MM.1S (cell line): ENCODE data around the gene DCP2.

ENCODE experiments used
- DNase-seq: peaks from one replicate; pipeline ENCODE4 v3.0.0-alpha.2; 2015
- H2AFZ ChIP-seq: fragments of 300-600 bp; sonication (generic); 2 replicates; pipeline ENCODE4 v1.6.0; 2016; ENCODE audit warnings: antibody characterized with exemption, low read length
- H3F3A ChIP-seq: fragments of 300-600 bp; sonication (generic); 2 replicates; pipeline ENCODE4 v1.6.1; 2016; ENCODE audit warnings: mild to moderate bottlenecking, antibody characterized with exemption, low read length, moderate library complexity, mixed read lengths; ENCODE audit not compliant: insufficient read depth
- H3K27ac ChIP-seq: fragments of 300-600 bp; sonication (generic); 2 replicates; pipeline ENCODE4 v1.5.1; 2016; ENCODE audit warnings: mild to moderate bottlenecking, low read length
- H3K27me3 ChIP-seq: fragments of 300-600 bp; sonication (generic); replicated peaks from 2 replicates; pipeline ENCODE4 v1.6.0; 2016; ENCODE audit warnings: low read length; ENCODE audit not compliant: insufficient read depth
- H3K36me3 ChIP-seq: fragments of 300-600 bp; sonication (generic); replicated peaks from 2 replicates; pipeline ENCODE4 v1.6.1; 2016; ENCODE audit warnings: mild to moderate bottlenecking, low read length, mixed read lengths; ENCODE audit not compliant: insufficient read depth
- H3K4me1 ChIP-seq: fragments of 300-600 bp; sonication (generic); 2 replicates; pipeline ENCODE4 v1.6.1; 2016; ENCODE audit warnings: low read length, mixed read lengths
- H3K4me2 ChIP-seq: fragments of 300-600 bp; sonication (generic); 2 replicates; pipeline ENCODE4 v1.6.0; 2016; ENCODE audit warnings: low read depth, low read length
- H3K4me3 ChIP-seq: fragments of 300-600 bp; sonication (generic); 2 replicates; pipeline ENCODE4 v1.5.1; 2016; ENCODE audit warnings: low read length, mixed read lengths
- H3K79me2 ChIP-seq: fragments of 300-600 bp; sonication (generic); 2 replicates; pipeline ENCODE4 v1.6.1; 2016; ENCODE audit warnings: mixed run types, low read length, mixed read lengths
- H3K9ac ChIP-seq: fragments of 300-600 bp; sonication (generic); 2 replicates; pipeline ENCODE4 v1.6.1; 2016; ENCODE audit warnings: low read length, mixed read lengths
- H3K9me2 ChIP-seq: fragments of 300-600 bp; sonication (generic); replicated peaks from 2 replicates; pipeline ENCODE4 v1.6.1; 2016; ENCODE audit warnings: mild to moderate bottlenecking, low read length, mixed read lengths; ENCODE audit not compliant: insufficient read depth
- H3K9me3 ChIP-seq: fragments of 300-600 bp; sonication (generic); replicated peaks from 2 replicates; pipeline ENCODE4 v1.6.1; 2016; ENCODE audit warnings: mild to moderate bottlenecking, low read length, mixed read lengths; ENCODE audit not compliant: insufficient read depth
- H4K20me1 ChIP-seq: fragments of 300-600 bp; sonication (generic); 2 replicates; pipeline ENCODE4 v1.6.1; 2016; ENCODE audit warnings: mild to moderate bottlenecking, low read length, moderate library complexity, mixed read lengths; ENCODE audit not compliant: insufficient read depth
- CTCF ChIP-seq: fragments of 300-600 bp; sonication (generic); IDR thresholded peaks from 2 replicates; pipeline ENCODE4 v1.5.1; 2016; ENCODE audit warnings: antibody characterized with exemption, low read length, mixed read lengths
- EZH2 ChIP-seq: fragments of 300-600 bp; sonication (generic); optimal IDR thresholded peaks from 2 replicates; pipeline ENCODE3; 2017; ENCODE audit warnings: low read depth, mild to moderate bottlenecking, antibody characterized with exemption, low read length, mixed read lengths
- EZH2phosphoT487 ChIP-seq: fragments of 300-600 bp; sonication (generic); IDR thresholded peaks from 2 replicates; pipeline ENCODE4 v1.6.1; 2018; ENCODE audit warnings: antibody characterized with exemption, low read length

The DCP2 gene

GRCh38 chr5:113035096-113035495 lies 58.5 kb downstream of the DCP2 start:
- Histone ChIP-seq H3K4me3 (no peak overlapping the region), H2AFZ (no peak overlapping the region), H3F3A (no peaks in the 10 kb centered on the region; the same call in 1 of the 2 replicates), H3K9me2 (no peaks in the 10 kb centered on the region), H3K9ac (no peak overlapping the region), H3K27ac (no peak overlapping the region), H4K20me1 (no peaks in the 10 kb centered on the region), H3K9me3 (no peaks in the 10 kb centered on the region), H3K4me2 (no peak overlapping the region), H3K4me1 (no peaks in the 10 kb centered on the region), H3K79me2 (no peaks in the 10 kb centered on the region), H3K36me3 (no peaks in the 10 kb centered on the region; the same call in 1 of the 2 replicates), H3K27me3 (no peaks in the 10 kb centered on the region)
- no peak for DNase-seq
- TF ChIP-seq EZH2 (no peak), EZH2phosphoT487 (no peak), CTCF (no peak)

- no peak overlapping the region for H3K4me3 ChIP-seq
- H3K27me3 ChIP-seq: no peaks in the 10 kb centered on the region
- no peaks in the 10 kb centered on the region for H4K20me1 ChIP-seq
- H2AFZ ChIP-seq: no peak overlapping the region
- H3K4me1 ChIP-seq: no peaks in the 10 kb centered on the region
- TF ChIP-seq CTCF (no peak), EZH2phosphoT487 (no peak), EZH2 (no peak)
- no peak overlapping the region for H3K4me2 ChIP-seq
- H3F3A ChIP-seq: no peaks in the 10 kb centered on the region
- H3K9ac ChIP-seq: no peak overlapping the region
- no peaks in the 10 kb centered on the region for H3K9me2 ChIP-seq
- no peaks in the 10 kb centered on the region for H3K79me2 ChIP-seq
- no peaks in the 10 kb centered on the region for H3K9me3 ChIP-seq
- H3K27ac ChIP-seq: no peak overlapping the region
- DNase-seq: no peak
- H3K36me3 ChIP-seq: no peaks in the 10 kb centered on the region; the same call in 1 of the 2 replicates
Measured at GRCh38 chr5:113036321-113036720, 59.7 kb downstream of the DCP2 start.

GRCh38 chr5:113036826-113037225 lies 60.2 kb downstream of the DCP2 start:
- Histone ChIP-seq H3F3A (no peaks in the 10 kb centered on the region), H3K27ac (no peak overlapping the region), H3K9me3 (no peaks in the 10 kb centered on the region), H3K4me1 (no peaks in the 10 kb centered on the region), H3K79me2 (no peaks in the 10 kb centered on the region), H4K20me1 (no peaks in the 10 kb centered on the region), H2AFZ (no peak overlapping the region), H3K9me2 (no peaks in the 10 kb centered on the region), H3K27me3 (no peaks in the 10 kb centered on the region), H3K9ac (no peak overlapping the region), H3K4me2 (no peak overlapping the region), H3K4me3 (no peak overlapping the region), H3K36me3 (no peaks in the 10 kb centered on the region; the same call in 1 of the 2 replicates)
- no peak for TF ChIP-seq EZH2phosphoT487
- TF ChIP-seq EZH2: no peak
- TF ChIP-seq CTCF: no peak
- DNase-seq: no peak
